Activated CD4-positive, alpha-beta T cell treated with anti-CD3 and anti-CD28 coated beads, Interleukin-2, amount 50 U/mL, for 1 hour (primary cell): Measurements from ENCODE around the gene MIX23.
"Not testable (repeated sequence)": the region's sequence is repeated elsewhere in the genome, so short reads cannot be mapped to it uniquely, and the experiment has no call there.

Source experiments
- DNase-seq: peaks from one replicate; pipeline ENCODE4 v3.0.0-alpha.2; 2020

MIX23 gene

DNA sequence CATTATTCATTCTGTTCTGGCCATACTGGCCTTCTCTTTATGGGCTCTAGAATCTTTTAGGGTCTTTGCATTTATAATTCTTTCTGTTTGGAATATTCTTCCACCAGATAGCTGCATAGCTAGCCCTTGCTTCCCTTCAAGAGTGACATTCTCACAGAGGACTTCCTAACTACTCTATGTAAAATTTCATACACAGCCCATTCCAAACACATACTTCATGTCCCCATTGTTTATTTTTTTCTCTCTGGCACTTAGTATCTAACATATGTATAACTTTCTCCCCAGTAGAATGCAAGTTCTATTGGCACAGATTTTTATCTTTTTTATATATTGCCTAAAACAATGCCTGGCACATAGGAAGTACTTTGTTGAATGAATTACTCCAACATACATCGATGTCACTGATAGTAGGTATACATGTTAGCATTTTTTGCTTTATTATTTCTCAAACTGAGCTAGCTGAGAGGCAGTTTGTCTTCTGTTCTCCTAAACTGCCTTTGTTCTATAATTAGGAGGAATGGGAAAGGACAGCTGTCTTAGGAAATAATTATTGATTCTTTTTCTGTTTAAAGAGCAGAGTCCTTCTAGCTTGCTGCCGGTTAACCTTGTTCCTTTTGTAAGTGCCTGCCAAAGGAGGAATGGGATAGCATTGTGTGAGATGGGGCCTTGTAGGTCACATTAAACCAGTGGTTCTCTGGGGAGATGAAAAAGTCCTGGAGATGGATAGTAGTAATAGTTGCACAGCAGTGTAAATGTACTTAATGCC is 8.8 kb upstream of the MIX23 start:
- no peak for DNase-seq

DNA sequence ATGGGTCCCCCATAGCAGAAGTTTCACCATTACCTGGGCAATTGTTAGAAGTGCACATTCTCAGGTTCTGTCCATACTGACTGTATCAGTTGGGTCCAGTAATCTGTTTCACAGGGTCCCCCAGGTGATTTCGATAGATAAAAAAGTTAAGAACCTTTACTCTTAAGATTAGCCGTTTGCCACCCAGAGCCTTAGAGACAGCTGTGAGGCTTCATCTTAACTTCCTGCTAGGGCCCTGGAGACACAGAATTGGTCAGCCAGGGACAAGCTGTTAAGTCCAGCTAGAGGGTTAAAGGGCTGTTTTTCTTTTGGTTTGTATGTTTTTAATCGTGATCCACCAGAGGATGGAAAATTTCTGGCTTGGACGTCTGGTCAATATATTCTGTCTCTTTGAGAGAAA is 7.6 kb upstream of the MIX23 start:
- no peak for DNase-seq

- no peak for DNase-seq
Measured at GRCh38 chr3:122389892-122390291, 6.9 kb upstream of the MIX23 start.

DNA sequence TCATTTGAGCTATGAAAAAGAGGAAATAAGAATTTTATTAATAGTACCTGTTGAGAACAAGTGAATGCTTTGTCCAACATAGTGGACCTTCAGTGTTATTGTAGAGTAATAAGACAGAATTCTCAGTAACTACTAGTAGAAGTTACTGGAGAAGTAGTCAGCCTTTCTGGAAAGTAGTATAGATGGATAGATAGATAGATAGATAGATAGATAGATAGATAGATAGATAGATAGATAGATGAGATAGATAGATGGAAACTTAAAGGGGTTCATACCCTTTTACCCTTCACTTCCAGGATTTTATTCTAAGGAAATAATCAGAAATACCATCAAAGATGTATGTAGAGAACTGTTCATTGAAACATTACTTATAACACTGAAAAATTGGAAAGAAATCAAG is 6.2 kb upstream of the MIX23 start:
- DNase-seq, result no peak

DNA sequence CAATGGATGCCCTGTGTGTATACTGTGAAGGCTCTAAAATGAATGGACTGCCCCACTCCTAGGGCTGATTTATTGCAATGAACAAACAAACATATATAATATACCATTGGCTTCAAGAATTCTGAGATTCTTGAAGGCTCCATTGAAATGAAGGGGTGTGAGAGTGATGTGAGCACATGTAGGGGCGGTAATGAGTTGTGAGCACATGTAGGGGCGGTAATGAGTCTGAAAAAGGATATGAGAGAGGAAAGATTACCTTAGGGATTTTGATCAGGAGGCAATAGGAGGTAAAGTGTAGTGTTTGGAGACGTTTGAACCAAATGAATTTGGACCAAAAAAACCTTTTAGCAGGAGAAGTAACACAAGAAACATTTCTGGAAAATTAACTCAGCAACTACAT is 4.7 kb upstream of the MIX23 start:
- no peak for DNase-seq

GRCh38 chr3:122383771-122384697 is 1.0 kb upstream of the MIX23 start, which contains the start of gene FAM162A:
Gene FAM162A (plus strand): TSS chr3:122384182. CDS start chr3:122384266, 84 bp downstream.
- peak; percentile 93 for DNase-seq

- no peak for DNase-seq
Measured at GRCh38 chr3:122377975-122378374, 5.1 kb downstream of the MIX23 start.

DNA sequence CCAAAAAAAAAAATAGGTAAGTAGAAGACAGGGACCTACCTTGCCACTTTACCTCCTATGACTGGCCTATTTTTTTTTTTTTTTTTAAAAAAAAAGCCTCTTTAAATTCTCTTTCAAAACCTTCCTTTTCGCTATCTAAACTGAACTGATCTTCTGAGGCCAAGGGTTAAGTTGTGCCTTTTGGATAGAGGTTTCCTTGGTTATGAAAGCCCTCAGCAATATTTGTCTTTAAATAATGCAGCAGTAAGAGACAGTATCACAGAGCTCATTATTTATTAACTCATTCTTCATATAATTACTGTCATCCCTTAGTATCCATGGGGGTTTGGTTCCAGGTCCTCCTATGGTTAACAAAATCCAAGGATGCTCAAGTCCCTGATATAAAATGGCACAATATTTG is 9.0 kb downstream of the MIX23 start:
- DNase-seq, result no peak

DNA sequence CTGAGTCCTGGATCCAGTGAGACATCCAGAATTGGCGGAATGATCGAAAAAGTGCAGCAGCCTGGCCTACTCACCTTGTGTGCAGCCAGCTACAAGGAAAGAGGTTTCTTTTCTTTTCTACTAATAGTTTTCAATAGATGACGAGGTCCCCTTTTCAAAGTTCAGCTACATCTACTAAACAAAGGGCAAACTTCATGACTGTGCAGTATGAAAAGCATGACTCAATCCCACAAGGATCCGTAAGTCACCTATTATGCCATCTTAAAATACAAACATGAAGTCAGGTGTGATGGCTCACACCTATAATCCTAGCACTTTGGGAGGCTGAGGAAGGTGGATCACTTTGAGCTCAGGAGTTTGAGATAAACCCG is 16.7 kb downstream of the MIX23 start:
- no peak for DNase-seq

- not testable (repeated sequence) for DNase-seq
Measured at GRCh38 chr3:122365582-122366378, 17.3 kb downstream of the MIX23 start.

- DNase-seq, result no peak
Measured at GRCh38 chr3:122365073-122365472, 18.0 kb downstream of the MIX23 start.

DNA sequence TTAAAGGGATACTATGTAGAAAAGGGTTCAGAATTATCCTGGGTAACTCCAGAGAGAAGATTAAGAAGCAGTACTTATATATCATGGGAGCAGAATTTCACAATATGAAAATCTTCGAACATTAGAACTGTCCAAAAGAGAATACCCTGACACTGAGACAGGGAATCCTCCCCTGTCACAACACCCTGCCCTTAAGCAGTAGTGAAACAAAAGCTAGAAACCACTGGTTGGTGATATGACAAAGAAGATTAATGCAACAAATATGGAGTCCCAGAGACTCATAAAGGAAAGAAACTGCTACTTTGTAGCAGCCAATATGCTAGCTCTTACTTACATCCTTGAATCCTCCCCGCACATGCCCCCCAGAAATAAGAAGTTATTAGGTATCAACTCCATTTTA is 18.5 kb downstream of the MIX23 start:
- no peak for DNase-seq

DNA sequence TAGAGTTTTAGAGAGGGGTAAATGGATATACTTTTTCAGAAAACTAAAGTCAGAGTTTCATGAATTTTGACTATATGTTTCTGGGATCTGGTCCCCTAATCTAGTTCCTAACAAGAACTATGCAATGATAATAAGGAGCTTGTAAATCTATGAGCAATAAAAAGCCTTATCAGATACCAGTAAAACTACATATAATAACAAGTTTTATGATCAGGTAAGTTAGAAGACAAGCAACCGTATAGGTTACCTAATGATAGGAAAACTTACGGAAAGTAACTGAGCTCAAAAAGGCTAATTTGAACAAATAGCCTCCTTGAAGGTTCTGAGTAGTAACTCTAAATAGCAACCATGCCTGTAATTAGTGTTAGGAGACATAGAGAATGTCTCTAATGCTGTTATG is 21.0 kb downstream of the MIX23 start:
- DNase-seq, result no peak

DNA sequence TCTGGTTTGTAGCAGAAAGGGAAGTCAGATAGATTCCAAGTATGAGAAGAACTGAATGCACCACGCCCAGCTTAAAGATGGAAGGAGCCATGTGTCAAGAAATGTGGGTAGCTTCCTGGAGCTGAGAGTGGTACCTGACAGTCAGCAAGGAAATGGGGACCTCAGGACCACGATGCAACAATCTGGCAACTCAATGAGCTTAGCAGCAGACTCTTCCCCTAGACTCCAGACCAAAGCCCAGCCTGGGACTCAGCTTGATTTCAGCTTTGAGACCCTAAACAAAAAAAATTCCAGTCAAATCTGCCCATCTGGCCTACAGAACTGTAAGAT is 24.4 kb downstream of the MIX23 start:
- no peak for DNase-seq

DNA sequence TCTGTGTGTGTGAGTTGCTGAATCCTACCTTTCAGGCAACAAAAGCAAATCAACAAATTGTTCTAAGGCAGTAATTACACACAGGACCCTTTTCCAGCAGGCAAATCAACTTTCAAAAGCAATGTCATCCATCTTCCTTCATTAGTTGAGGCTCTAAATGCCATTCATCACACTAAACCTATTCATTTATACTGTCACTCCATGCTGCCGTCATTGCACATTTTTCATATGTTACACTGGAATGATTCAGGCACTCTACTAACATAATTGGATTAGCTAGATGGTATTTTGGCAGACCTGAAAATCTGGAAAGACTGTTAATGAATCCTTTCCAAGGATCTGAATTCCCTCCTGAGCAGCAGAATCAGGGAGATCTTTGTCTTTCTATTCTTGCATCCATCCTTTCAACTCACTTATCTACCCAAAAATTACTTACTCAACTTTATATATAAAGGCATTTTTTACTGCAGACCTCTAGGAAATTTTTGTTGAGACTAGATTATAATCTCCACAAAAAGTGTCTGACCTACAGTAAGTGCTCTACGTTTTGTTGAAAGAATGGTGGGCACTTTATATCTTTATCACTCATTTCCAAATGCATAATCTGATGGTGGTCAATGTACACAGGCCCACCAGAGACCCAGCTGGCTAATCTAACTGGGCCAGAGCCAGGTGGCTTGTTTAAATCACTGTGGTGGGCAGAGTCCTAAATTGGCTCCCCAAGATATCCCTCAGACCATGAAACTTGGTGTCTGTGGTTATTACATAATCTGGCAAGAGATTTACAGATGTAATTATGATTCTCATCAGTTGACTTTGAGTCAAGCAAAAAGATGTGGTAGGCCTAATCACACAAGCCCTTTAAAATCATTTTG is 25.0 kb downstream of the MIX23 start:
- no peak for DNase-seq

GRCh38 chr3:122356402-122356801 is 26.6 kb downstream of the MIX23 start:
- peak; percentile 18 for DNase-seq

GRCh38 chr3:122355612-122356011 is 27.4 kb downstream of the MIX23 start:
- DNase-seq, result no peak

- DNase-seq, result no peak
Measured at GRCh38 chr3:122353893-122354401, 29.1 kb downstream of the MIX23 start.

GRCh38 chr3:122353215-122353614 is 29.8 kb downstream of the MIX23 start:
- DNase-seq, result no peak

GRCh38 chr3:122351612-122352011 is 31.4 kb downstream of the MIX23 start:
- DNase-seq, result no peak

DNA sequence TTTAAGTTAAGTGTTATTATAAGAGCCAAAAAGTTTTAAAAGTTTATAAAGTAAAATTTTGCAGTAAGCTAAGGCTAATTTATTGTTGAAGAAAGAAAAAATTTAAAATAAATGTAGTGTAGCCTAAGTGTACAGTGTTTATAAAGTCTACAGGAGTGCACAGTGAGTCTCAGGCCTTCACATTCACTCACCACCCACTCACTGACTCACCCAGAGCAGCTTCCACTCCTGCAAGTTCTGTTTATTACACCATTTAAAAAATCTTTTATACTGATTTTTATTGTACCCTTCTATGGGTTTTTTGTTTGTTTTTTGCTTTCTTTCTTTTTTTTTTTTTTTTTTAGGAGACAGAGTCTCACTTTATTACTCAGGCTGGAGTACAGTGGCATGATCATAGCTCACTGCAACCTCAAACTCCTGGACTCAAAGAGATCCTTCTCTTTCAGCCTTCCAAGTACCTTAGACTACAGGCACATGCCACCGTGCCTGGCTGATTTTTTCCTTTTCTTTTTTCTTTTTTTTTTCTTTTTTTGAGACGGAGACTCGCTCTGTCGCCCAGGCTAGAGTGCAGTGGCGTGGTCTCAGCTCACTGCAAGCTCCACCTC is 32.1 kb downstream of the MIX23 start:
- no peak for DNase-seq

GRCh38 chr3:122349171-122349570 is 33.9 kb downstream of the MIX23 start:
- DNase-seq, result no peak
